OCI-LY1 (cell line): ENCODE data around the gene EYA2.

Experiments used
- H2AFZ ChIP-seq: fragments of 200-600 bp; sonication (generic), shearing (Covaris generic); 2 replicates; pipeline ENCODE4 v1.6.0; 2014; ENCODE audit warnings: antibody characterized with exemption, mild to moderate bottlenecking, low read length
- H3F3A ChIP-seq: fragments of 200-600 bp; sonication (generic), shearing (Covaris generic); 2 replicates; pipeline ENCODE4 v1.6.0; 2014; ENCODE audit warnings: mild to moderate bottlenecking, antibody characterized with exemption, low read length, moderate library complexity; ENCODE audit not compliant: insufficient read depth
- H3K27ac ChIP-seq: fragments of 200-600 bp; sonication (generic); 2 replicates; pipeline ENCODE4 v1.5.1; 2014; ENCODE audit warnings: low read length, mixed run types, mild to moderate bottlenecking, low read depth; ENCODE audit not compliant: poor library complexity, severe bottlenecking
- H3K27me3 ChIP-seq: fragments of 200-600 bp; sonication (generic); 2 replicates; pipeline ENCODE4 v1.6.0; 2014; ENCODE audit warnings: antibody characterized with exemption, mild to moderate bottlenecking, low read length, moderate library complexity; ENCODE audit not compliant: insufficient read depth
- H3K36me3 ChIP-seq: fragments of 200-600 bp; sonication (generic); 2 replicates; pipeline ENCODE4 v1.6.1; 2014; ENCODE audit warnings: mild to moderate bottlenecking, antibody characterized with exemption, low read length, moderate library complexity, mixed read lengths; ENCODE audit not compliant: insufficient read depth
- H3K4me1 ChIP-seq: fragments of 200-600 bp; sonication (generic); 2 replicates; pipeline ENCODE4 v1.5.1; 2014; ENCODE audit warnings: mild to moderate bottlenecking, low read length, moderate library complexity; ENCODE audit not compliant: insufficient read depth, severe bottlenecking
- H3K4me2 ChIP-seq: fragments of 200-600 bp; sonication (generic), shearing (Covaris generic); 2 replicates; pipeline ENCODE4 v1.6.1; 2014; ENCODE audit warnings: low read length
- H3K4me3 ChIP-seq: fragments of 200-600 bp; sonication (generic); 2 replicates; pipeline ENCODE4 v1.5.1; 2014; ENCODE audit warnings: low read length, low read depth, mild to moderate bottlenecking, mixed read lengths; ENCODE audit not compliant: poor library complexity, severe bottlenecking
- H3K79me2 ChIP-seq: fragments of 200-600 bp; shearing (Covaris generic); 2 replicates; pipeline ENCODE4 v1.6.1; 2016; ENCODE audit warnings: mixed run types, low read length, mixed read lengths; ENCODE audit not compliant: insufficient read depth
- H3K9ac ChIP-seq: fragments of 200-600 bp; sonication (generic), shearing (Covaris generic); 2 replicates; pipeline ENCODE4 v1.6.1; 2014; ENCODE audit warnings: mild to moderate bottlenecking, low read length, mixed read lengths
- H3K9me2 ChIP-seq: fragments of 200-600 bp; sonication (generic), shearing (Covaris generic); 2 replicates; pipeline ENCODE4 v1.6.1; 2014; ENCODE audit warnings: low read depth, mild to moderate bottlenecking, low read length, mixed read lengths
- H3K9me3 ChIP-seq: fragments of 200-600 bp; shearing (Covaris generic); 2 replicates; pipeline ENCODE4 v1.6.1; 2014; ENCODE audit warnings: low read length, mixed read lengths
- H4K20me1 ChIP-seq: fragments of 200-600 bp; sonication (generic), shearing (Covaris generic); 2 replicates; pipeline ENCODE4 v1.6.0; 2016; ENCODE audit warnings: mild to moderate bottlenecking, low read length; ENCODE audit not compliant: insufficient read depth
- EZH2 ChIP-seq: fragments of 200-600 bp; sonication (generic), shearing (Covaris generic); IDR thresholded peaks from 2 replicates; pipeline ENCODE4 v1.8.0; 2017; ENCODE audit warnings: borderline replicate concordance, mixed run types, mild to moderate bottlenecking, antibody characterized with exemption, low read length, moderate library complexity, mixed read lengths
- TF ChIP-seq, protein P1 (sequence below): fragments of 200-600 bp; sonication (generic), shearing (Covaris generic); IDR thresholded peaks from 2 replicates; pipeline ENCODE4 v1.5.1; 2017; ENCODE audit warnings: mild to moderate bottlenecking, antibody characterized with exemption, low read length, moderate library complexity, mixed read lengths

EYA2 gene

DNA sequence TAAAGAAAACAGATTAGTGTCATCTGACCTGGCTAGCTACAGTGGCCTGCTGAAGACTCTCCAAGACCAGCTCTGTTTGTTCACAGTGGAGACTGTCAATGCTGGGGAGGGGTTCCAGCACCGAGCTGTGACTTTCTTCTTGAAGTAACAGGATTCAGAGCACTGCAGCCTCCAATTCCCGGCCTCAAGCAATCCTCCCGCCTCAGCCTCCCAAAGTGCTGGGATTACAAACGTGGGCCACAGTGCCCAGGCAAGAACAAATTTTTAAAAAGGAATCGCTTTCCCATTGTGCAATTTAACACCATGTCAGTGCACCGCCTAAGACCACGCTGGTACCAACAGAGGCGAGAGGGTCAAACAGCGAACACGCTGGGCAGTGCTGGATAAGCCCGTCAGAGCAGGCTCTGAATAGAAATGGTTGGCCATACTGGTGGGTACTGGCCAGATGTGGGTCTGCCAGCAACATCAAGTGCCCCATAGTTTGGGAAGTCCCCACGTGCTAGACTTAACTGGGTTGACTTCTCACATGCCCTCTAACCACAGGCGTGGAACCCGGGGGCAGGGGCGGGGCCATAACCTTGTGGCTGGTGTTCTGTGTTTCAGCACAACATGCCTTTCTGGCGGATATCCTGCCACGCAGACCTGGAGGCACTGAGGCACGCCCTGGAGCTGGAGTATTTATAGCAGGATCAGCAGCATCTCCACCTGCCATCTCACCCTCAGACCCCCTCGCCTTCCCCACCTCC is 293.0 kb downstream of the EYA2 start:
- Histone ChIP-seq H3K4me2 (no peak overlapping the region), H3K27ac (no peak overlapping the region), H4K20me1 (no peaks in the 10 kb centered on the region), H3K79me2 (no peaks in the 10 kb centered on the region), H3K36me3 (no peaks in the 10 kb centered on the region), H3K4me1 (no peaks in the 10 kb centered on the region), H3K9ac (no peak overlapping the region), H3K27me3 (peaks cover 4% of the 10 kb centered on the region; the same call in 1 of the 2 replicates), H3K9me3 (no peaks in the 10 kb centered on the region), H3K9me2 (no peaks in the 10 kb centered on the region), H3F3A (no peaks in the 10 kb centered on the region), H2AFZ (no peak overlapping the region), H3K4me3 (no peak overlapping the region)
- TF ChIP-seq EZH2, result no peak
- TF ChIP-seq, protein P1, sequence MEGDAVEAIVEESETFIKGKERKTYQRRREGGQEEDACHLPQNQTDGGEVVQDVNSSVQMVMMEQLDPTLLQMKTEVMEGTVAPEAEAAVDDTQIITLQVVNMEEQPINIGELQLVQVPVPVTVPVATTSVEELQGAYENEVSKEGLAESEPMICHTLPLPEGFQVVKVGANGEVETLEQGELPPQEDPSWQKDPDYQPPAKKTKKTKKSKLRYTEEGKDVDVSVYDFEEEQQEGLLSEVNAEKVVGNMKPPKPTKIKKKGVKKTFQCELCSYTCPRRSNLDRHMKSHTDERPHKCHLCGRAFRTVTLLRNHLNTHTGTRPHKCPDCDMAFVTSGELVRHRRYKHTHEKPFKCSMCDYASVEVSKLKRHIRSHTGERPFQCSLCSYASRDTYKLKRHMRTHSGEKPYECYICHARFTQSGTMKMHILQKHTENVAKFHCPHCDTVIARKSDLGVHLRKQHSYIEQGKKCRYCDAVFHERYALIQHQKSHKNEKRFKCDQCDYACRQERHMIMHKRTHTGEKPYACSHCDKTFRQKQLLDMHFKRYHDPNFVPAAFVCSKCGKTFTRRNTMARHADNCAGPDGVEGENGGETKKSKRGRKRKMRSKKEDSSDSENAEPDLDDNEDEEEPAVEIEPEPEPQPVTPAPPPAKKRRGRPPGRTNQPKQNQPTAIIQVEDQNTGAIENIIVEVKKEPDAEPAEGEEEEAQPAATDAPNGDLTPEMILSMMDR, result no peak

DNA sequence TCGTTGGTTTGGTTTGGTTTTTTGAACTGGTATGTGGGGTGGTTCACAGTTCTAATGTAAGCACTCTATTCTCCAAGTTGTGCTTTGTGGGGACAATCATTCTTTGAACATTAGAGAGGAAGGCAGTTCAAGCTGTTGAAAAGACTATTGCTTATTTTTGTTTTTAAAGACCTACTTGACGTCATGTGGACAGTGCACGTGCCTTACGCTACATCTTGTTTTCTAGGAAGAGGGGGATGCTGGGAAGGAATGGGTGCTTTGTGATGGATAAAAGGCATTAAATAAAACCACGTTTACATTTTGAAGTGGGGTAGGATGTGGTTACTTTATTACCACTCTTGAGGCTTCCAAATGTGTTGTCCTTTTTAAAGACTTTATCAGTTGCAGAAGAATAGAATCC is 293.9 kb downstream of the EYA2 start:
- Histone ChIP-seq H3K4me2 (no peak overlapping the region), H3K27me3 (peaks cover 4% of the 10 kb centered on the region; the same call in 1 of the 2 replicates), H3K4me3 (no peak overlapping the region), H3K9me3 (no peaks in the 10 kb centered on the region), H3K4me1 (no peaks in the 10 kb centered on the region), H3K9me2 (no peaks in the 10 kb centered on the region), H3K27ac (no peak overlapping the region), H4K20me1 (no peaks in the 10 kb centered on the region), H3K36me3 (no peaks in the 10 kb centered on the region), H3F3A (no peaks in the 10 kb centered on the region), H2AFZ (no peak overlapping the region), H3K79me2 (no peaks in the 10 kb centered on the region), H3K9ac (no peak overlapping the region)
- TF ChIP-seq EZH2, result no peak
- TF ChIP-seq, protein P1, result no peak

DNA sequence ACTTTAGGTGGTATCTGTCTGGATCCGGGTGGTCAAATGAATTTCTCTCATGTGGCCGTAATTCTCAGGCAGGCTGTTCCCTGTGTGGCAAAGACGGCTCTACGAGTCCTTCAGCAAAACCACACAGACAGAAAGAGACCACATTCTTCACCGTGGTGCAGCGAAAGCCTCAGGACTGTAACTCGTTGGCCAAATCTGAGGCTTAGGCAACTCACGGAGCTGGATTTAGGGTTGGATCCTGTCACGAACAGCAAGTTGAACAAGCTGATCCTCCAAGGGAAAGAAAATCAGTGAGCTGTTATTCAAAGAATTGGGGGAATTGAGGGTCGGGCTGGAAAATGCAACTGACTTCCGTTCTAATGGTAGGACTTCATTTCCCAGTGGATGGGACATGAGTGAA is 294.4 kb downstream of the EYA2 start:
- Histone ChIP-seq H3K9ac (no peak overlapping the region), H3K27me3 (peaks cover 4% of the 10 kb centered on the region; the same call in 1 of the 2 replicates), H3K4me2 (no peak overlapping the region), H3K4me1 (no peaks in the 10 kb centered on the region), H3F3A (no peaks in the 10 kb centered on the region), H3K27ac (no peak overlapping the region), H3K9me2 (no peaks in the 10 kb centered on the region), H2AFZ (no peak overlapping the region), H3K36me3 (no peaks in the 10 kb centered on the region), H3K4me3 (no peak overlapping the region), H4K20me1 (no peaks in the 10 kb centered on the region), H3K79me2 (no peaks in the 10 kb centered on the region), H3K9me3 (no peaks in the 10 kb centered on the region)
- no peak for TF ChIP-seq EZH2
- TF ChIP-seq, protein P1, result no peak
